Upper lobe of left lung (tissue), 6 donors: ENCODE results near the gene F12. TPM values are rescaled to one million over a fixed set of nuclear protein-coding genes. Genes with fewer than 3 reads are reported as not detected.

ENCODE experiments used
- ATAC-seq, 2 donors: fragments of 200-7000 bp; cut with Tn5 transposase; one replicate each; pipeline ENCODE4 v1.9.1; 2022; ENCODE audit warnings: mild to moderate bottlenecking in 2 of 2, moderate library complexity in 2 of 2; ENCODE audit not compliant: low FRiP score in 2 of 2
- DNase-seq, 2 donors: peaks; one replicate each; pipeline ENCODE4 v3.0.0-alpha.2; 2019 to 2020
- H3K27ac ChIP-seq, 4 donors: fragments of 200-600 bp; sonication (generic); one replicate each; pipeline ENCODE4 v1.5.1; 2016 to 2019
- H3K27me3 ChIP-seq, 4 donors: fragments of 200-600 bp; sonication (generic); one replicate each; pipeline ENCODE4 v1.5.1; 2017 to 2019
- H3K36me3 ChIP-seq, 4 donors: fragments of 200-600 bp; sonication (generic); one replicate each; pipeline ENCODE4 v1.5.1; 2016 to 2019
- H3K4me1 ChIP-seq, 4 donors: fragments of 200-600 bp; sonication (generic); one replicate each; pipeline ENCODE4 v1.5.1; 2018 to 2019
- H3K4me3 ChIP-seq, 4 donors: fragments of 200-600 bp; sonication (generic); one replicate each; pipeline ENCODE4 v1.5.1; 2017 to 2019; ENCODE audit warnings: mild to moderate bottlenecking in 2 of 4, moderate library complexity in 1 of 4
- H3K9me3 ChIP-seq, 4 donors: fragments of 200-600 bp; sonication (generic); one replicate each; pipeline ENCODE4 v1.5.1; 2018 to 2019
- CTCF ChIP-seq, 6 experiments: fragments of 450-650 bp in 4 of 6; fragments of 200-600 bp in 2 of 6; sonication (generic) in 2 of 6; IDR thresholded peaks; one replicate each; pipeline ENCODE4 v1.5.1; 2016 to 2019; ENCODE audit warnings: antibody characterized with exemption in 6 of 6
- EP300 ChIP-seq, 4 donors: sonication (generic); formaldehyde crosslinking; IDR thresholded peaks; one replicate each; pipeline ENCODE4 v1.5.1; 2017; ENCODE audit warnings: antibody characterized with exemption in 4 of 4, control low read depth in 2 of 4
- POLR2A ChIP-seq, 4 donors: fragments of 450-650 bp; IDR thresholded peaks; one replicate each; pipeline ENCODE4 v1.5.1; 2016 to 2017; ENCODE audit warnings: antibody characterized with exemption in 4 of 4, mild to moderate bottlenecking in 2 of 4
- POLR2AphosphoS5 ChIP-seq, 2 donors: sonication (generic); formaldehyde crosslinking; IDR thresholded peaks; one replicate each; pipeline ENCODE4 v1.5.1; 2017; ENCODE audit warnings: antibody characterized with exemption in 2 of 2
- WGBS, 2 donors: methylation state at CpG; one replicate each; pipeline ENCODE4 v1.1.5; 2017 to 2018; 5-methylcytosine and 5-hydroxymethylcytosine counted together
- total RNA-seq, 6 donors: library from RNA; depleted of rRNA in 4 of 6; stranded (reverse); fragments of >200 nt in 4 of 6; gene quantifications; one replicate each; pipeline versions ENCODE4 v1.1.0 to v1.2.1, GENCODE V29; 2016 to 2021
- donor health status: DM: no; HTN: no; CAD: no; lungs with moderate emphysema.
- donor health status: DM: no; HTN: yes; CAD: no; lungs with severe emphysema.

Gene F12
- total RNA-seq, 6 donors from 2014 or later: 0.91 to 7.8 (median 2.1) TPM; not detected in 1

- 44 to 47% methylated on average over 3 to 16 of the region's 16 CpGs for WGBS, 2 donors
- peaks cover 2 to 43% (median 27%) of the 10 kb centered on the region in 4 donors for H3K27me3 ChIP-seq
Observed at GRCh38 chr5:177404641-177405179, 4.7 kb downstream of the F12 start.

GRCh38 chr5:177403792-177404640, 5.3 kb downstream of the F12 start:
- peak overlapping the region; percentile 47 to 65 (median 54) for H3K4me3 ChIP-seq
- no peaks in the 10 kb centered on the region for H3K36me3 ChIP-seq
- peaks cover 35 to 51% (median 44%) of the 10 kb centered on the region in 4 donors for H3K4me1 ChIP-seq
- H3K27me3 ChIP-seq: peaks cover 2 to 49% (median 30%) of the 10 kb centered on the region in 4 donors
- H3K27ac ChIP-seq: peak overlapping the region in 2 of 4 donors; percentile 26 to 59
- ATAC-seq: peak; percentile 90 to 93
- peak; percentile 92 to 95 for DNase-seq
- WGBS, 2 donors: 0 to 1% methylated on average over 15 to 66 of the region's 93 CpGs
- TF ChIP-seq POLR2AphosphoS5 (IDR thresholded peaks at IDR 0.05) (peak; percentile 7 to 64), POLR2A (IDR thresholded peaks at IDR 0.05) (peak in 1 of 4 donors; percentile 16), CTCF (IDR thresholded peaks at IDR 0.05) (peak; percentile 53 to 96 (median 92)), EP300 (IDR thresholded peaks at IDR 0.05) (no peak)
- H3K9me3 ChIP-seq: no peaks in the 10 kb centered on the region

More at GRCh38 chr5:177404641-177405179, 4.7 kb downstream of the F12 start:
- ATAC-seq (no peak), DNase-seq (no peak)
- Histone ChIP-seq H3K4me1 (peaks cover 35 to 50% (median 43%) of the 10 kb centered on the region in 4 donors), H3K27ac (peak overlapping the region in 2 of 4 donors; percentile 23 to 59), H3K9me3 (no peaks in the 10 kb centered on the region), H3K4me3 (peak overlapping the region in 3 of 4 donors; percentile 47 to 65 (median 58)), H3K36me3 (no peaks in the 10 kb centered on the region)
- TF ChIP-seq POLR2A (IDR thresholded peaks at IDR 0.05) (no peak), EP300 (IDR thresholded peaks at IDR 0.05) (no peak), CTCF (IDR thresholded peaks at IDR 0.05) (no peak), POLR2AphosphoS5 (IDR thresholded peaks at IDR 0.05) (no peak)

GRCh38 chr5:177403102-177403791, 6.1 kb downstream of the F12 start:
- 6 to 17% methylated on average over 6 to 39 of the region's 61 CpGs for WGBS, 2 donors
- ATAC-seq (peak in 1 of 2 donors; percentile 6), DNase-seq (peak in 1 of 2 donors; percentile 89)
- Histone ChIP-seq H3K27me3 (peaks cover 2 to 51% (median 31%) of the 10 kb centered on the region in 4 donors), H3K4me3 (peak overlapping the region; percentile 47 to 65 (median 54)), H3K9me3 (no peaks in the 10 kb centered on the region), H3K27ac (peak overlapping the region in 1 of 4 donors; percentile 59), H3K4me1 (peaks cover 35 to 51% (median 44%) of the 10 kb centered on the region in 4 donors), H3K36me3 (no peaks in the 10 kb centered on the region)
- no peak for TF ChIP-seq POLR2AphosphoS5 (IDR thresholded peaks at IDR 0.05)
- no peak for TF ChIP-seq EP300 (IDR thresholded peaks at IDR 0.05)
- no peak for TF ChIP-seq POLR2A (IDR thresholded peaks at IDR 0.05)
- no peak for TF ChIP-seq CTCF (IDR thresholded peaks at IDR 0.05)

- Histone ChIP-seq H3K4me3 (peak overlapping the region in 3 of 4 donors; percentile 47 to 65 (median 58)), H3K9me3 (no peaks in the 10 kb centered on the region), H3K36me3 (no peaks in the 10 kb centered on the region), H3K27ac (no peak overlapping the region), H3K27me3 (peaks cover 2 to 51% (median 31%) of the 10 kb centered on the region in 4 donors), H3K4me1 (peaks cover 35 to 51% (median 44%) of the 10 kb centered on the region in 4 donors)
- TF ChIP-seq POLR2AphosphoS5 (IDR thresholded peaks at IDR 0.05) (no peak), CTCF (IDR thresholded peaks at IDR 0.05) (peak in 5 of 6 experiments; percentile 18 to 54 (median 53))
- peak; percentile 14 to 70 for ATAC-seq
- 5 to 16% methylated on average over 19 to 27 of the region's 49 CpGs for WGBS, 2 donors
- DNase-seq: peak; percentile 77 to 85
Observed at GRCh38 chr5:177402271-177403043, 6.9 kb downstream of the F12 start.
